ENCODE results near the gene SPTB. TPM values are rescaled to one million over a fixed set of nuclear protein-coding genes. Genes with fewer than 3 reads are reported as not detected.

SPTB gene
- polyA plus RNA-seq, 1 experiment: 0.01 TPM

GRCh38 chr14:64867182-64867581 is 12.5 kb downstream of the SPTB start:
- Histone ChIP-seq H3K27me3 (ENCODE audit: control insufficient read depth, insufficient read depth, low read length) (peaks cover 44% of the 10 kb centered on the region), H3K4me3 (ENCODE audit: low read depth, low read length) (no peak overlapping the region), H3K9me3 (ENCODE audit: control insufficient read depth, insufficient read depth, low read length) (no peaks in the 10 kb centered on the region), H3K27ac (ENCODE audit: low read depth, low read length) (no peak overlapping the region)
- DNase-seq (ENCODE audit: low read depth, low spot score): no peak
- POLR2A ChIA-PET: no interaction called here
- TF ChIP-seq CTCF (IDR thresholded peaks at IDR 0.05; ENCODE audit: low read depth, low read length): no peak
- CTCF ChIA-PET: interaction anchor here (1.1 kb wide), 1 partner anchor 25 kb away, joined by 3 read pairs; no protein-coding TSS in a partner anchor

- TF ChIP-seq CTCF (IDR thresholded peaks at IDR 0.05; ENCODE audit: low read depth, low read length): no peak
- Histone ChIP-seq H3K27me3 (ENCODE audit: control insufficient read depth, insufficient read depth, low read length) (peaks cover 50% of the 10 kb centered on the region), H3K9me3 (ENCODE audit: control insufficient read depth, insufficient read depth, low read length) (no peaks in the 10 kb centered on the region), H3K4me3 (ENCODE audit: low read depth, low read length) (no peak overlapping the region), H3K27ac (ENCODE audit: low read depth, low read length) (no peak overlapping the region)
- CTCF ChIA-PET: no interaction called here
- POLR2A ChIA-PET: no interaction called here
- DNase-seq (ENCODE audit: low read depth, low spot score): no peak
Observed at GRCh38 chr14:64865992-64866391, 13.7 kb downstream of the SPTB start.

- ChIA-PET POLR2A (no interaction called here), CTCF (interaction anchor here (0.9 kb wide), 1 partner anchor 46 kb away, joined by 4 read pairs; no protein-coding TSS in a partner anchor)
- H3K27me3 ChIP-seq (ENCODE audit: control insufficient read depth, insufficient read depth, low read length): peaks cover 48% of the 10 kb centered on the region
- no peak overlapping the region for H3K27ac ChIP-seq (ENCODE audit: low read depth, low read length)
- no peak for TF ChIP-seq CTCF (IDR thresholded peaks at IDR 0.05; ENCODE audit: low read depth, low read length)
- H3K4me3 ChIP-seq (ENCODE audit: low read depth, low read length): no peak overlapping the region
- no peak for DNase-seq (ENCODE audit: low read depth, low spot score)
- H3K9me3 ChIP-seq (ENCODE audit: control insufficient read depth, insufficient read depth, low read length): no peaks in the 10 kb centered on the region
Observed at GRCh38 chr14:64865109-64865508, 14.6 kb downstream of the SPTB start.

GRCh38 chr14:64864258-64864657 is 15.4 kb downstream of the SPTB start:
- Histone ChIP-seq H3K9me3 (ENCODE audit: control insufficient read depth, insufficient read depth, low read length) (no peaks in the 10 kb centered on the region), H3K4me3 (ENCODE audit: low read depth, low read length) (no peak overlapping the region), H3K27ac (ENCODE audit: low read depth, low read length) (no peak overlapping the region), H3K27me3 (ENCODE audit: control insufficient read depth, insufficient read depth, low read length) (peaks cover 46% of the 10 kb centered on the region)
- TF ChIP-seq CTCF (IDR thresholded peaks at IDR 0.05; ENCODE audit: low read depth, low read length): no peak
- POLR2A ChIA-PET: no interaction called here
- CTCF ChIA-PET: no interaction called here
- no peak for DNase-seq (ENCODE audit: low read depth, low spot score)

GRCh38 chr14:64861916-64862315 is 17.8 kb downstream of the SPTB start:
- CTCF ChIA-PET: interaction anchor here (1.0 kb wide), 1 partner anchor 31 kb away, joined by 3 read pairs; no protein-coding TSS in a partner anchor

More at GRCh38 chr14:64861916-64862315, 17.8 kb downstream of the SPTB start:
- DNase-seq (ENCODE audit: low read depth, low spot score): no peak
- H3K27ac ChIP-seq (ENCODE audit: low read depth, low read length): no peak overlapping the region
- POLR2A ChIA-PET: no interaction called here
- H3K4me3 ChIP-seq (ENCODE audit: low read depth, low read length): no peak overlapping the region
- no peaks in the 10 kb centered on the region for H3K9me3 ChIP-seq (ENCODE audit: control insufficient read depth, insufficient read depth, low read length)
- no peak for TF ChIP-seq CTCF (IDR thresholded peaks at IDR 0.05; ENCODE audit: low read depth, low read length)
- peaks cover 55% of the 10 kb centered on the region for H3K27me3 ChIP-seq (ENCODE audit: control insufficient read depth, insufficient read depth, low read length)

Data from AG04450 (cell line).